NCI-H345 treated with DMSO at 0.1 percent for 48 hours (cell line): ENCODE results near the gene GRIN3A.

Experiments
- DNase-seq: peaks from one replicate; lab custom pipeline; 2025; ENCODE audit not compliant: unreplicated experiment; lab: John Stamatoyannopoulos, UW

GRIN3A gene

DNA sequence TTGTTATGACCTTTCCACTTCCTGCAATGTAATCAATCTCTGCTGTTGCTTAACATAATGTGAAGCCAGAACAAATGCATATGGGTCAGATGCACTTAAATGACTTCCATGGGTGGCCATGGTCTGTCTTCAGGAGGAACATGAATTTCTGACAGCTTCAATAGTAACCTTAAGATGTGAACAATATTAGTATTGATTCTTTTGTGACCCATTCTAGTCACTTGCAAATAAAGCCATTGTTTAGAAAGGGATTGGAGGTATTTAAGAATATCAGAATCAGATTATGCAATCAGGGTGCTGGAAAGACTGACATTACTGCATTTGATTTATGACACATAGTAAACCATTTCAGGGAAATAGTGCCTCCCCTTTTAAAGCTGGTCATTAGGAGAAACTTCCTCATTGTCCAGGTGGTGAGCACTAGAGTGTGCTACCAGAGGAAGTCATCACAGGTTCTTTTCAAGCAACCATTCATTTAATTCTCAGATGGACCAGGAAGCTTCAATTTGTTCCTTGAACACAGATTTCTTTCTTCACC, 32.1 kb downstream of the GRIN3A start:
- DNase-seq, result no peak

DNA sequence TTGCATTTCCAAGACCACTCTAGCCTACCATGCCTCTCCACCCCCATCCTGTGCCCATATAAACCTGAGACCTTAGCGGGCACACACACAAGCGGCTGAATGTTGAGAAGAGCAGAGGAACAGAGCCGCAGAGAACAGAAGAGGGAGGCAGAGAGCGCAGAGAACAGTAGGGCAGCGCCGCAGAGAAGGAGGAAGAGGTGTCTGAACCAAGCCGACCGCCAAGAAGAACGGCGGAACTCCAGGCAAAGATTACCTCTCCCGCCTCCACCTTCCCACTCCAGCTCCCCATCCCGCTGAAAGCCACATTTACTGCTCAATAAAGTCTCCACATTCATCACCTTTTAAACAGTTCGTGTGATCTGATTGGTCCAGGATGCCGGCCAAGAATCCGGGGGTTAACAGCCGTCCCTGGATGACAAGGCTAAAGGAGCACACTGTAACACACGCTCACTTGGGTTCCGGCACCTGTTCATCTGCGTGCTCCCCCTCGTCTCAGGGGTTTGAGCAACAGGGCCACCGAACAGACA, 33.2 kb downstream of the GRIN3A start:
- DNase-seq, result no peak

DNA sequence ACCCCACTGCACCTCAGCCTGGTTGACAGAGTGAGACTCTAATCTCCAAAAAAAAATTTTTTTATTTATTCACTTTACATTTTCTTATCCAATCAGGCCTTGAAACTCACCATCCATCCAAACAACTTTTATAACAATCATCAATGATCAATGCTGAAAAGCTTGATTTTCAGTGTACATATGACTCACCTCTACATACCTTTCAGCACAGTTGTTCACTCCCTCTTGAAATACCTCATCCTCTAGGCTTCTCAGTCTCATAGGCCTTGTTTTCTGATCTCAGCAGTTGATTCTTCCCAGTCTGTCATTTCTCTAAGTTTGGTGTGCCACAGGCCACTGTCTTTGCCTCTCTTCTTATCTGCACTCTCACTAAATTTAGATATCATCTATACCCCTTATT, 36.2 kb downstream of the GRIN3A start:
- no peak for DNase-seq

DNA sequence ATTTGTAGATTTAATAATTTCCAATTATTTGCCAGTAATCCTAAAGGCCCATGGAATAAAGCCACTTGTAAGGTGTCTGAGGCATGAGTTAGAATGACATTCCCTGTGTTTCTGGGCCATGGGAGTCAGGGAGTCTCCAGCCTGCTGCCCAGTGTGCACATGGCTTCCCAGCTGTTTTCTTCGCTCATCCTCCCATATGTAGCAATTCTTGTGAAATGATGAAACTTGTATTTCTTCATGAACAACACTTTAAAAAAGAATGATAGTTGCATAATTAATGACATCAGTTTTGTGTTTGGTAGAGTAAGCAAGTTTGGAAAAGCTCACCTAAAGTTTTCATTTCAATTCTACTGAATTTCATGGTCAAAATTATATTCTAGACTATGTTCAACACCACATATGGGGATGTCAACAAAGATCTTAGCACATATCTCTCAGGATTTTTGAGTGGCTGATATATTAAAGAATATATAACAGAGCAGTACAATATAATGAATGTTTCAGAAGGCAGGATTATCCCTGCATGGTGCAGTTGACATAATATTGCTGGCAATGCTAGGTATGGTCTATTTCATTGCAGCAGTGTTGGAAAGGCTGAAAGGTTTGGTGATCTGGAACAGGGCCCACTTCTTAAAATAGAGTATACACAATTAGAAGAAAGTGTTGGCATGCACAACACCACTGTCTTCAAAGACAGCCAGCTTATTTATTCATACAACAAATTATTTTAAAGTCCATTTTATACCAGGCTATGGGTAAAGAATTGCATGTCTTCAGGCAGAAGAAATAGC, 44.7 kb downstream of the GRIN3A start:
- DNase-seq, result no peak

DNA sequence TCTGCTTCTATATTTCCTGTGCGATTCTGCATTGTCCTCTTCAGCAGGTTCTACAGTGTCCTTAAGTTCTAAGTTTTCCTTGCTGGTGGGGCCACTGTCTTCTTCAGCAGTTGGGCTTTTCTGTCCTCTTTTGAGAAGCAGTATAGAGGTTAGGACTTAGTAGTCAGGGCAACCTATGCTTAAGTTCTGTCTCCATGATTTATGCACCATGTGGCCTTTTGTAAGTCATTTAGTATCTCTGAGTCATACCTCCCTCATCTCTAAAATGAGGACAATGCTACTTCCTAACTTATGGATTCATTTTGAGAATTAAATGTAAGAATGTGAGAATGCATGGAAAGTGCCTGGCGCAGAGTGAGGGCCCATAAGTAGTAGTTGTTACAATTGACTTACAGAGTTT, 46.8 kb downstream of the GRIN3A start:
- DNase-seq, result no peak

DNA sequence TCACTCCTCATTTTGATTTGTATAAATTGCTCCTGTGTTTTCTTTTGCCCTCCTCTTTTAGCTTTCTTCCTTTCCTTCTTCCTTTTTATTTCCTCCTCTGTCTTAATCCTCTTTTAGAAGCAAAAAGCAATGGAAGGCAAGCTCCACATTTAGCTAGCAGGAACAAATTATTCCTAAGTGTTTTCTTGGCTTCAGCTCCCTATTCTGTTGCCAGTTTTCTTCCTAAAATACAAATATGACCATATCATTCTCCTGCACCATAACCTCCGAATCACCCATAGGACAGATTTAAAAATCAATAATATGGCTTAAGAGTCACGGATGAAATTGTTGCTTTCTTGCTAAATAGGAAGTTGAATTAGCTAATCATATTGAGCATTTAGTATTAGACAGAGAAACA, 49.4 kb downstream of the GRIN3A start:
- DNase-seq, result no peak

DNA sequence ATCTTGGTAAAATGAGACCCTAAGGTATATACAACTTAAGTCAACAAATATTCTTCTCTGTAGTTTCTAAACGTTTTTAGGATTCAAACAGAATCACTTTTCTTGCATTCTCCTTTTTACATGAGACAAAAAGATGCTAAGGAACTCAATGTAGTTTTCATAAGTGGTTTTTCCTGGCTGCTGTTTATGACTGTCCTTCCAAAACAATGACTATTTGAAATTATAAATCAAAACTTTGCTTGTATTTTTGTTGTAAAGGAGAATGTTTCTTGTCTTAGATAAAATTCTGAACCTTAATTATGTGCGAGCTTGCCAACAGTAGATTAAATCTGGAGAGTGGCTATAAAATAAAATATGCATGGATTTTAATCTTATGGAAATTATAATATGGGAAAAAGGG, 53.8 kb downstream of the GRIN3A start:
- DNase-seq, result no peak

DNA sequence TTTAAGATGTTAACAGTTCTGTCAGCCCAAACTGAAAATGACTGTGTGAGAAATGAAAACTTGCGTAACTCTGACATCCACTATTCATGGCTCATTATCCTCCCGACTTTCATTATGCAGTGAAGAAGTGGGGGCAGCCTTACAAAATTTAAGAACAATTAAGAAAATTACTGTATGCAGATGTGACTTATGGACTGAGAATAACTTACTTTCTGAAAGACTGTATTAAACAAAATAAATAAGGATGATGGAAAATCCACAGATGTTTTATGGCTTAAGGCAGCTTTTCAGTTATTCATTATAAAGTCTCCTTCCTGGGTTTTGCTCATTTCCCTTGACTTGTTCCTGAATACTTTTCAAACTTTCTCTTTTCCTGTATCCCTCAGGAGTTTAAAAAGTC, 55.2 kb downstream of the GRIN3A start:
- no peak for DNase-seq

DNA sequence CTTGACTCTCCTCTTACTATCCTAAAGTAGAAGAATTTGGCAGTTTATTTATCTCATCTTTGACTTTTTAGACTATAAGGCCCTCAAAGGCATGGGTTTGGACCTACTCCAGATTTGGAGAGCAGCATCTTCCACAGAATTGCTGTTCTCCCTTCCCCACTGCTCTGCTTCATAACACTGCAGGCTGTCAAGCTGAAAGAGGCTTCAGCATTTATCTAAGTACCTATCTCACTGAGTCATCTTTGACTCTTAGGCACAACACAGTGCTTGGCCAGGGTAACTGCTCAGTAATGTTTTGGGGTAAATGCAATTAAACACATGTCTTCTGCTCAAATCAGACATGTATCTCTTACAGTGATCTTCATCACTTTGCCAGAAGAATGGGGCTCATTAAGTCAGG, 60.6 kb downstream of the GRIN3A start:
- DNase-seq, result no peak

DNA sequence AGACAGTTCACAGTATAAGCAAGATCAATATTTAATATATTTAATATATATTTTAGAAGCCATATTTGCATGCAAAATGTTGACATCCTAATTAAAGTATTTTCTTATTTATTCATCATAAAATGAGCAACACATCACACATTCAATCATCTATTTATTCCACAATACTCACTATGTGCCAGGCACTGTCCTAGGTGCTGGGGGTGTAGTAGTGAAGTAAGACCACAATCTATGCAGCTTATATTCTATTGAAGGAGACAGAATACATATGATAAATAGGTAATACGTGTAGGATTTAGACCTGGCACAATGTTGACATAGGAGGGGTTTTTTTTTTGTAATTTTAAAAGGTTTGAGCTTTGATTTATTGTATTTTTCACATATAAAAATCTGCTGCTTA, 63.1 kb downstream of the GRIN3A start:
- no peak for DNase-seq

DNA sequence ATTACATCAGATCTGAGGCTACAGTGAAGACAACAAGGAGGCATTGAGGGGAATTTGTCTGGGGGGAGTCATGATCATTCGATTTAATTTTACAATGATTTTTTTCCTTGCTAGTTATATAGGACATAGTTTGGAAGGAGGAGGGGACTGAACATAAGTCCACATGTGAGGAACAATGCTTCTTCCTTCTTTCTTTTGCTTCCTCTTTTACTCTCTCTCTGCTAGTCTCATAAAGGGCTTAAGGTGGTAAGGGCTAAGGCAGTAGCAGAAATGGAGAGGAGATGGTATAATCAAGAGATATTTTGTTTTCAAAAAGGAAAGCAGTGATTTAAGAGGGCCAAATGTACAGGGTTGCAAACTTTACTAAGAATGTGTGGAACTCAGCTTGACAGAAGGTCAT, 64.3 kb downstream of the GRIN3A start:
- no peak for DNase-seq

DNA sequence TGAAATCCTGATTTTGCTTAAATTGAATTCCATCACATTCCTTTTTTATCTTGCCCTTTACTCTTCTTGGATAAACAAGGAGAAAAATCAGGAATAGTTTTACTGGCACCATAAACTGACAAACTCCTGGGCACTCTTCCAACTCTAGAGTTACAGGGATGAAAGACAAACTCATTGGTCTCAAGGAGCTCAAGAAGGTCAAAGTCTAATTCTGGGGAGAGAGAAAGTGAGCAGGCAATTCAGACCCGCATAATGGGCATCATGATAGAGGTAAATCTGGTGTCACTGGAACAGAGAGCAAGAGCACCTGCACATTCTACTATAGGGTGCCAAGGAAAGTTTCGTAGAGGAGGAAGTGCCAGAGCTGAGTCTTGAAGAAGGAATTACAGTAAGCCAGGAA, 64.8 kb downstream of the GRIN3A start:
- no peak for DNase-seq

DNA sequence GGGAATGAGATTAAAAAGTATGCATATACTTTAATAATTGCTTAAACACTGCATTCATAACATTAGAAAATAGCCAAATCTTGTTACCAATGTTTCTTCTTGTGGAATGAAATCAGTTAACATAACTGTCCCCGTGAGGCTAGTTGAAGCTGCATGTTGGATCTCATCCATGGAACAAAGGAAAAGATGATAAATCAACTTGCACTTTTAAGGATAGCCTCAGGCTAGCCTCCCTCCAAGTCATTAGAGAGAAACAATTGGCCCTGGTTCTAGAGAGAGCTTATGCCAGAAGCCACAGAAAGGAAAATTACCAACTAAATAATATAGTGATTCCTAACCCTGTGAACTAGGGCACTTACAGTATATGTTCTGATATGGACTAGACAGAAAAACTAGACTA, 66.9 kb downstream of the GRIN3A start:
- no peak for DNase-seq

DNA sequence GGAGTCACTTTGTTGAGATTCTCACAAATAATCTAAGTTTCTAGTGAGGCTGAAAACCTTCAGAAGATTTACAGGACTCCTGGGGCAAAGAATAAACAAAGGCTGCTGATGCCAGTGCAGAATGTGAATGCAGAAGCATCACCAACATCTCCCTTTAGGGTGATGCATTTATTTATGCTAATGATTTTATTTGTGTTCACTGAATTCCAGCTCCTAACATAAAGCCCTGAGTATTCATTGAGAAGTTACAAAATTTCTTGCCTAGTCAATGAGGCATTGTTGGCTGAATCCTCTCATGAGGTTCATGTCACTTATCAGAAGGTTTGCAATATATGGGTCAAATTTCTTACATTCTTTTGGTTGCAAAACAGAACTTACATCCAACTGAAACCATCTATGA, 70.0 kb downstream of the GRIN3A start:
- no peak for DNase-seq

DNA sequence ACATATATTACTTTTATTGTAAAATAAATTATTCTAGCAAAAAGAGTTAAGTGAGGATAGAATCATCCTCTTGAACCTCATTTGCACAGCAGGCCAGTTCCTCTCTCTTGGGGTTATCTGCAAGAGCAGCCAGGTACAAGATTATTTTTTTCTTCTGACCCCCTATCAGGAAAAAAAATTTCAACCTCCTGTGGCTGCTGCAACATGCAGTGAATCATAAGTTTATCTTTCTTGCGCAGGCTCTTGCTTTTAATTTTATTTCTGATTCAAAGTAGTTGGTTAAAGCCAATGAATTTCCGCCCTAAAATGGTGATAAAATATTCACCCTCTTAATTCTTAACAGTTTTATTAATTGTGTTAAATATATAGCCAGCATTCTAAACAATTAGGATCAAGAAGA, 74.0 kb downstream of the GRIN3A start:
- DNase-seq, result no peak

DNA sequence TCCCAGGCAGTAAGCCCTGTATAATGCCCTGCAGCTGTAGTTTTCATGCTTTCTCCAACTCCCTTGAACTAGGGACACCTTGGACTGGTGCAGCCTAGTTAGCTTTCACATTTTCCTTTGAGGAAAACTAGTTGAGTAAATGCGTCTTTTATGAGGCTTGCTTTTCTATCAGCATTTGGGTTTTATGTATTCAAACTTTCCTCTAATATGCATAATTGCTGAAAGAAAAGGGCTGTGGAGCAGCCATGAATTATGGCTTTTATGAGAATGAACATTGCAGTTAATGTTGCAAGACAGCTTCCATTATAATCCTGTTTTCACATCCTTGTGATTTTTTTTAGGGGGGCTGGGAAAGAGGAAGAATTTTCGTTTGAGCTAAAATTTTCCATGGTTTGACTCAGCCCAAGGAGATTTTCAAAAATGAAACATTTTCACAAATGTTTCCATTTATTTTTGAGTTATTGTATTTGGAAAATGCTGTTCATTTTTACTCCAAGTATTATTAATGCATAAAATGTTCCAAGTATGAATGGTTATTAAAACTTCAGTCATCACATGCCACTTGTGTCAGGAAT, 85.8 kb downstream of the GRIN3A start:
- no peak for DNase-seq

DNA sequence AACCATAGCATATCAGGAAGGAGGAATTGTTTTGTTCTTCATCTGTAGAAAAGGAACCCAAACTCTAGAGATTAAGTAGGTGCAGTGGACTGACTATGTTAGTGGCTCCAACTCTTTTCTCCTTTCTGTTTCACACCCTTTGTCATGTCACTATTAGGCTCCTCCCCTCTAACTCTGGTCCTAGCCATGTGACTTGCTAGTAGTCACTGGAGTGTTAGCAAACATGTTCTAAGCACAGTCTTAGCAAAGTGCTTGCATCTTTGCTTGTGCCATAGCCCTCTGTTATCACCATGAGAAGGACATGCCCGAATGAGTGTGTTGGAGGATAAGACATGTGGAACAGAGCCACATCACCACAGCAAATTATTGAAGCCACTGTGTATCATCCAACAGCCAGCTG, 88.3 kb downstream of the GRIN3A start:
- DNase-seq, result no peak

DNA sequence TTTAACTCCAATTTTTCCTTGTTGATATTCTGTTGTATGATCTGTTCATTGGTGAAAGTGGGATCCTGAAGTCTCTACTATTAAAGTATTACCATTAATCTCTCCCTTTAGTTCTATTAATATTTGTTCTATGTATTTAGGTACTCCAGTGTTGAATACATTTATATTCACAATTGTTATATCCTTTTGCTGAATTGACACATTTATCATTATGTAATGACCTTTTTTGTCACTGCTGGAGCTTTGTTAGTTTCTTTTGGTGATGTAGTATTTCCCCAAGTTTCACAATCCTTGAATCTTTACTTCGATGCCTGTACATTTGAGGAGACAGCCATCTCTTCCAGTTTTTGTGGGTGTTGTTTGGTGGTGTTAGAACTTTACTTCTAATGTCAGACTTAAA, 90.0 kb downstream of the GRIN3A start:
- no peak for DNase-seq

DNA sequence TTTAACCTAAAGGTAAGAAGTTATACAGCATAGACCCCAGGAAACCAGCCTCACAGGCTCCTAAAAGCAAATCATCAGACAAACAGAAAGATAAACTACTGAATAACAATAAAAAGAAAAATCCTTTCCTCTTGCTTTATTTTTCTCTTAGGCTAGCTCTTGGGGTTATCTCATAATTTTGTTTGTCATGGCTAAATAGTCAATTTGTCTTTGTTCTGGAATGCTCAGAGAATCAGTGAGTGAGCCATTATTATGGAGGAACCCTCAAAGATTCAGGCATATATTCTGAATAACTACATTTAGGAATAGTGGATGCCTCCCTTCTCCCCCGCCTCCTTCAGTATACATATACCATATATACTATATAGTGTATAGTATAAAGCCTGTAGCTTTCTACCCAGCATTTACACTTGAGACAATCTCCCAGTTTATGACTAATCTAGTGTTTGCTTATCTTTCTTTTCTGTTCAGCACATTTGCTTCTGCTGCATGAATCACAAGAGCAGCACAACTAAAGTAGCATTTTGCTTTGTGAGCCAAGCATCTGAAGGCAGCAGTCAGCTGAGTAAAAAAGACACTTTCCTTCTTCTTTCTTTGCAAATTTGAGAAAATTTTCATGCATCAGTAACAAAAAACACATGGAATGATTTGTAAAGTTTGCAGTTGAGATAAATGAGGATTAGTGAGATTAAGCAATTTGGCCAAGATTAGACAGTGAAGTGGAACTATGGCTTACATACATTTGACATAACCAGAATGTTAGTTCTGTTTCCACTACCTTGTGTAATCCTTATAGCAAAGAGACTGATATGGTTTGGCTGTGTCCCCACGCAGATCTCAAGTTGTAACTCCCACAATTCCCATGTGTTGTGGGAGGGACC, 98.4 kb downstream of the GRIN3A start:
- DNase-seq, result no peak

DNA sequence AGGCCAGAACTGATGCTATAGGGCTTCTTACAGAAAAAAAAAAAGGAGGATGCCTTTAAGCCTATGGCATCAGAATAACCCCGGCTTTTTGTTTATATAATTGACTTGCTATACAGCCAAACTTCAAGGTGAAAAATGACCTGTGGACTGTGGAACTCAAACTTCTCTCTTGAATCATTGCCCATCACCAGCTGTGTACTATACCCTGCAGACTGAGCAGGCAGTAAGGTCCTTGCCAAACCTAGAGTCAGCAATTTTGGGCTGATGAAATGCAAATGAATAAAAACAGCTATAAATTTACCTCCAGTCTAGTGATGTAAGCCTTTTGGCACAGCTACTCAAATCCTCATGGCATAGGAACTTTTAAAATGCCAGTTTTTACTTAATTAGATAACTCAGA, 99.1 kb downstream of the GRIN3A start:
- no peak for DNase-seq

DNA sequence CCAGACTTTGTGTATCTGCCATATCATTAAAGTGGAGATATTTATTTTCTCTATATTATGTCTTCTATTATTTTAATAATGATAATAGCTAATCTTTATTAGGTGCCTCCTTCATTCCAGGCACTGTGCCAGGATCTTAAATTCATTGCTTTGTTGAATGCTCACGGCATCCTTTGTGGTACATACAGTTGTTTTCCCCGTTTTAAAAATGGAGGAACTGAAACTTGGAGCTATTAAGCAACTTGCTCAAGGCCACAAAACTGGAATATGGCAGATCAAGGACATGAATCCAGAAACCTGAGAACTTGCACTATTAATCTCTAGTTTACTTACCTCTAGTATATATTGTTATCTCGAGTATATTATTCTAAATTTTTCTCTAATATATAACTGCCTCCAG, 102.2 kb downstream of the GRIN3A start:
- no peak for DNase-seq

DNA sequence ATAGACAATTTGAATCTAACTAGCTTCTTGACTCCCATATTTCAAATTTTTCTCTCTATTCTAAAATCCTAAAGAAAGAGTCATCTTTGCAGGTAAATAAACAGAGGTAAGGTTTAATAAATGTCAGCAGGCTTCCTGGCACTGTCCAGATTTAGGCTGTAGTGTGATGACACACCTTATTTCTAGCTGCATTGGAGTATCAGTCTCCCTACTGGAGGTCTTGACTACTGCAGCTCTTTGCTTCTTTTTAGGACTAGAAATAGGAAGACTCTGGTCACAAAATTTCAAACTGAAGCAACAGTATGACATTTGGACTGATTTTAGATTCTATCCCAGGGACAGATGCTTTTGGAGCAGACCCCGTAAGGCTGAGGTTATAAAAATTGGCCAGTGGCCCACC, 103.0 kb downstream of the GRIN3A start:
- DNase-seq, result no peak
